ENCODE measurements around the gene RAET1E.
"Not testable (repeated sequence)": the region's sequence is repeated elsewhere in the genome, so short reads cannot be mapped to it uniquely, and the experiment has no call there.

RAET1E gene

GRCh38 chr6:149852180-149852579 is 45.7 kb downstream of the RAET1E start:
- H3K4me2 ChIP-seq = peak overlapping the region; percentile 51 to 85 (median 66)

GRCh38 chr6:149851461-149852110 is 46.3 kb downstream of the RAET1E start:
- no peak overlapping the region for H3K4me3 ChIP-seq
- peaks cover 0 to under 1% (median 0%) of the 10 kb centered on the region in 11 experiments; a peak in 2 of 22 replicates for H4K20me1 ChIP-seq
- no peaks in the 10 kb centered on the region for H3K9me3 ChIP-seq (replicated peaks in 1 of 11)
- peak overlapping the region in 7 of 11 experiments; percentile 50 to 84 (median 62); a peak in 14 of 22 replicates for H3K27ac ChIP-seq
- H3K4me2 ChIP-seq = peak overlapping the region; percentile 51 to 85 (median 66)
- peaks cover 0 to 3% (median 0%) of the 10 kb centered on the region in 11 experiments; a peak in 1 of 22 replicates for H3K27me3 ChIP-seq
- H3K9ac ChIP-seq = peak overlapping the region in 1 of 11 experiments; percentile 53; a peak in 1 of 22 replicates
- TF ChIP-seq Cebpa-rat (IDR thresholded peaks at IDR 0.05) = no peak
- peaks cover 14 to 65% (median 27%) of the 10 kb centered on the region in 10 experiments for H3K4me1 ChIP-seq
- 0 out of 22 replicates have a peak, but pooled peaks cover 0 to 9% (median 0%) of the 10 kb centered on the region in 11 experiments for H3K36me3 ChIP-seq

More at GRCh38 chr6:149852180-149852579, 45.7 kb downstream of the RAET1E start:
- H3K36me3 ChIP-seq = 0 out of 22 replicates have a peak, but pooled peaks cover 0 to 9% (median 0%) of the 10 kb centered on the region in 11 experiments
- H3K4me3 ChIP-seq = no peak overlapping the region
- H3K27me3 ChIP-seq = peaks cover 0 to 3% (median 0%) of the 10 kb centered on the region in 11 experiments; a peak in 1 of 22 replicates
- peaks cover 0 to 6% (median 0%) of the 10 kb centered on the region in 11 experiments; a peak in 2 of 22 replicates for H4K20me1 ChIP-seq
- no peaks in the 10 kb centered on the region for H3K9me3 ChIP-seq (replicated peaks in 1 of 11)
- TF ChIP-seq Cebpa-rat (IDR thresholded peaks at IDR 0.05) = no peak
- peak overlapping the region in 5 of 11 experiments; percentile 4 to 53 (median 39); a peak in 6 of 22 replicates for H3K9ac ChIP-seq
- peaks cover 14 to 62% (median 27%) of the 10 kb centered on the region in 10 experiments for H3K4me1 ChIP-seq
- H3K27ac ChIP-seq = peak overlapping the region; percentile 11 to 84 (median 51); a peak in 18 of 22 replicates

- not testable (repeated sequence) for H3K27me3 ChIP-seq; H3K9ac ChIP-seq; H3K9me3 ChIP-seq (replicated peaks in 1 of 11); H3K36me3 ChIP-seq; H4K20me1 ChIP-seq; H3K4me3 ChIP-seq
- Histone ChIP-seq H3K4me1 (peaks cover 14 to 41% (median 20%) of the 10 kb centered on the region in 10 experiments), H3K27ac (peak overlapping the region in 2 of 11 experiments; percentile 43 to 47; a peak in 2 of 22 replicates), H3K4me2 (peak overlapping the region in 4 of 11 experiments; percentile 35 to 74 (median 62); a peak in 5 of 22 replicates)
Measured at GRCh38 chr6:149848343-149848742, 49.6 kb downstream of the RAET1E start.
